Mesenchymal stem cell (in vitro differentiated cells and primary cell): ENCODE results near the gene AKT1S1.

Source experiments
- DNase-seq: peaks from one replicate; pipeline ENCODE4 v3.0.0-alpha.2; 2013
- H2AFZ ChIP-seq: one replicate; pipeline ENCODE4 v1.6.1; 2013; ENCODE audit warnings: low read depth, mild to moderate bottlenecking, control low read depth, inconsistent platforms, low read length, moderate library complexity
- H2AK5ac ChIP-seq: 2 replicates; pipeline ENCODE4 v1.6.1; 2013; ENCODE audit warnings: low read length, moderate library complexity, mild to moderate bottlenecking, inconsistent platforms; ENCODE audit not compliant: severe bottlenecking
- H2BK120ac ChIP-seq: one replicate; pipeline ENCODE4 v1.6.1; 2013; ENCODE audit warnings: low read depth, mild to moderate bottlenecking, inconsistent platforms, low read length, moderate library complexity
- H2BK12ac ChIP-seq, 2 experiments: one replicate each; pipeline ENCODE4 v1.6.1; 2013; ENCODE audit warnings: inconsistent platforms in 2 of 2, low read length in 2 of 2, mild to moderate bottlenecking in 2 of 2, moderate library complexity in 2 of 2, control low read depth in 1 of 2
- H2BK15ac ChIP-seq: one replicate; pipeline ENCODE4 v1.6.1; 2013; ENCODE audit warnings: mild to moderate bottlenecking, low read depth, inconsistent platforms; ENCODE audit not compliant: poor library complexity, severe bottlenecking
- H2BK5ac ChIP-seq: 2 replicates; pipeline ENCODE4 v1.6.1; 2013; ENCODE audit warnings: low read depth, mild to moderate bottlenecking, low read length, control low read depth, inconsistent platforms; ENCODE audit not compliant: poor library complexity, severe bottlenecking
- H3K14ac ChIP-seq, 2 experiments: one replicate each; pipeline ENCODE4 v1.6.1; 2013; ENCODE audit warnings: inconsistent platforms in 2 of 2, low read length in 2 of 2, control low read depth in 1 of 2, mild to moderate bottlenecking in 1 of 2, moderate library complexity in 1 of 2
- H3K18ac ChIP-seq, 2 experiments: one replicate each; pipeline ENCODE4 v1.6.1; 2013; ENCODE audit warnings: inconsistent platforms in 2 of 2, low read length in 2 of 2, control low read depth in 1 of 2, low read depth in 1 of 2, mild to moderate bottlenecking in 1 of 2
- H3K23ac ChIP-seq, 2 experiments: one replicate each; pipeline ENCODE4 v1.6.1; 2013; ENCODE audit warnings: inconsistent platforms in 2 of 2, low read length in 2 of 2, mild to moderate bottlenecking in 2 of 2, moderate library complexity in 2 of 2, control low read depth in 1 of 2
- H3K27ac ChIP-seq: 2 replicates; pipeline ENCODE4 v1.5.1; 2013; ENCODE audit warnings: mild to moderate bottlenecking, moderate library complexity, low read length, control low read depth, inconsistent platforms; ENCODE audit not compliant: poor library complexity, severe bottlenecking
- H3K27me3 ChIP-seq, 2 experiments: 2 replicates each; pipeline versions ENCODE4 v1.6.1 to v1.7.0; 2013; ENCODE audit warnings: low read length in 2 of 2, mild to moderate bottlenecking in 2 of 2, moderate library complexity in 2 of 2, control low read depth in 1 of 2, inconsistent platforms in 1 of 2; ENCODE audit not compliant: control insufficient read depth in 1 of 2, insufficient read depth in 1 of 2
- H3K36me3 ChIP-seq, 2 experiments: 2 replicates each; pipeline versions ENCODE4 v1.6.1 to v1.7.0; 2013; ENCODE audit warnings: low read length in 2 of 2, control low read depth in 1 of 2, inconsistent platforms in 1 of 2, low read depth in 1 of 2, mild to moderate bottlenecking in 1 of 2; ENCODE audit not compliant: insufficient read depth in 2 of 2, control insufficient read depth in 1 of 2
- H3K4ac ChIP-seq, 2 experiments: one replicate each; pipeline ENCODE4 v1.6.1; 2013; ENCODE audit warnings: inconsistent platforms in 2 of 2, low read length in 2 of 2, mild to moderate bottlenecking in 2 of 2, moderate library complexity in 2 of 2, control low read depth in 1 of 2, low read depth in 1 of 2
- H3K4me1 ChIP-seq: 2 replicates; pipeline ENCODE4 v1.6.1; 2013; ENCODE audit warnings: low read depth, low read length, control low read depth; ENCODE audit not compliant: control insufficient read depth, insufficient read depth
- H3K4me2 ChIP-seq: 2 replicates; pipeline ENCODE4 v1.6.1; 2013; ENCODE audit warnings: low read length, mild to moderate bottlenecking, inconsistent platforms; ENCODE audit not compliant: poor library complexity, severe bottlenecking
- H3K4me3 ChIP-seq, 2 experiments: 2 replicates each; pipeline versions ENCODE4 v1.5.1 to v1.7.0; 2013; ENCODE audit warnings: low read length in 2 of 2, mild to moderate bottlenecking in 2 of 2, control low read depth in 1 of 2, low read depth in 1 of 2; ENCODE audit not compliant: insufficient read depth in 1 of 2
- H3K79me1 ChIP-seq: replicated peaks from 2 replicates; pipeline ENCODE4 v1.6.1; 2013; ENCODE audit warnings: mild to moderate bottlenecking, control low read depth, low read length, inconsistent platforms; ENCODE audit not compliant: poor library complexity, severe bottlenecking
- H3K9ac ChIP-seq: 2 replicates; pipeline ENCODE4 v1.7.0; 2013; ENCODE audit warnings: mild to moderate bottlenecking, low read length, moderate library complexity
- H3K9me3 ChIP-seq: 2 replicates; pipeline ENCODE4 v1.7.0; 2013; ENCODE audit warnings: mild to moderate bottlenecking, low read length; ENCODE audit not compliant: control insufficient read depth
- H4K8ac ChIP-seq: one replicate; pipeline ENCODE4 v1.6.1; 2013; ENCODE audit warnings: inconsistent platforms, mild to moderate bottlenecking, low read length, moderate library complexity
- H4K91ac ChIP-seq: one replicate; pipeline ENCODE4 v1.6.1; 2013; ENCODE audit warnings: mild to moderate bottlenecking, low read length, inconsistent platforms
- WGBS: methylation state at CpG from one replicate; pipeline ENCODE4 v1.1.7; 2013; ENCODE audit warnings: mixed read lengths; 5-methylcytosine and 5-hydroxymethylcytosine counted together

Gene AKT1S1

DNA sequence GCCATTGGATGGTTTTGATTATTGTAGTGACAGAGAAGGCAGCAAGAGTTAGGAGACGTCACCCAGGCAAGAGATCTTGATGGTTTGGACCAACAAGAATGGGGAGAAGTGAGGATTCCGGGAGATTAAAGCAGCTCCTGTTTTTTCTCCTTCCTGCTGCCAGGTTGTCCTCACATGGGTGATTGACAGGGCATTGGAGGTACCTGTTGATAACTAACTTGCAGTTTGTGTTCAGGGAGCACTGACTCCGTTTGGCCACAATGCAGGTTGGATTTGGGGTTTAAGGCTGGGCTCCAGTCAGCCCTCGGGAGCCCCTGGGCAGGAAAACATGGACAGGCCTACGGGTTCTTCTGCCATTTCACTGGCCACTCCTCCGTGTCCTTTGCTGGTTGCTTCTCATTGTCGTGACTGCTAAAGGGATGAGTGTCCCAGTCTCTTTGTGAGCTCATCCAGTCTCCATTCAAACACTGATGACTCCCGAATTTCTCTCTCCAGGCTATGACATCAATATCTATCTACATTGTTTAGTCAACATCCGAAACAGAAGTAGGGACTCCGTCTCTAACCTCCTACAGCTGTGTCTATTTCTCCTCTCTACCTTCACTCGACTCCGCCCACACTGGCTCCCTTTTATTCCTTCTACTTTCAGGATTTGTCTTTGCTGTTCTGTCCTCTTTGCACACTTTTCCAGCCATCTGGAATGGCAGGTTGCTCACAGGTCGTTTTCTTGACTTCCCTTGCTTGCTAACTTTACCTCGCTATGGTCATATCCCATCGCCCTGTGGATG is 27.5 kb downstream of the AKT1S1 start:
- no peak overlapping the region for H3K4me2 ChIP-seq
- H3K18ac ChIP-seq = no peak overlapping the region
- peaks cover 13% of the 10 kb centered on the region for H3K79me1 ChIP-seq
- no peak overlapping the region for H3K27ac ChIP-seq
- H3K27me3 ChIP-seq = no peaks in the 10 kb centered on the region
- no peak overlapping the region for H3K4ac ChIP-seq
- H4K8ac ChIP-seq = no peak overlapping the region
- H3K36me3 ChIP-seq = peaks cover 2 to 4% of the 10 kb centered on the region in 2 experiments
- H3K23ac ChIP-seq = no peak overlapping the region
- no peaks in the 10 kb centered on the region for H3K9me3 ChIP-seq
- 96% methylated on average over 15 of the region's 15 CpGs for WGBS
- no peak overlapping the region for H2AK5ac ChIP-seq
- H2AFZ ChIP-seq = no peak overlapping the region
- no peak for DNase-seq
- H3K4me3 ChIP-seq = peak overlapping the region in 1 of 2 experiments; percentile 86
- no peak overlapping the region for H4K91ac ChIP-seq
- no peak overlapping the region for H3K14ac ChIP-seq
- peak overlapping the region; percentile 98 for H3K9ac ChIP-seq
- H3K4me1 ChIP-seq = peaks cover 28% of the 10 kb centered on the region
- no peak overlapping the region for H2BK120ac ChIP-seq
- no peak overlapping the region for H2BK5ac ChIP-seq
- no peak overlapping the region for H2BK15ac ChIP-seq
- no peak overlapping the region for H2BK12ac ChIP-seq

DNA sequence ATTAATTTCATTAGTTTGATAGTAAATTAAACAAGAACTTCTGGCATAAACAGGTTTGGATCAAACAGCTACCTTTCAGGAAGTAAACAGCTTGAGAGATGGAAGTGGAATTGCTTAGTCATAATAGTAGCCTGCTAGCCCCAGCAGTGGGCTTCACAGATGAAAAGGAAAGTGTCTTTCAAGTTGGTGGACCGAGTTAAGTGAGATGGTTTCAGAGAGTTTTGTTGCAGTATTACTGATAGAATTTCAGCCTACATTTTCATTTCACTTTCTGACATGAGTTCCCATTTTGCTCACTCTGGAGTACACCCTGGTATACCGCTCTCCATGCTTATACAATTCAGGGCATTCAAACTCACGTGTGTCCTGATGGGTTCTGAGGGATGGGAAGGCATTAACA is 28.2 kb downstream of the AKT1S1 start:
- H3K36me3 ChIP-seq = peaks cover 0 to 2% of the 10 kb centered on the region in 2 experiments
- no peaks in the 10 kb centered on the region for H3K9me3 ChIP-seq
- no peak overlapping the region for H3K4ac ChIP-seq
- peaks cover 13% of the 10 kb centered on the region for H3K79me1 ChIP-seq
- no peak overlapping the region for H3K27ac ChIP-seq
- H2BK12ac ChIP-seq = no peak overlapping the region
- peaks cover 23% of the 10 kb centered on the region for H3K4me1 ChIP-seq
- no peak overlapping the region for H3K4me3 ChIP-seq
- H3K9ac ChIP-seq = no peak overlapping the region
- H3K18ac ChIP-seq = no peak overlapping the region
- no peak overlapping the region for H2AK5ac ChIP-seq
- H3K23ac ChIP-seq = no peak overlapping the region
- H2AFZ ChIP-seq = no peak overlapping the region
- WGBS = 97% methylated on average over 2 of the region's 3 CpGs
- no peak overlapping the region for H3K14ac ChIP-seq
- no peak for DNase-seq
- H4K91ac ChIP-seq = no peak overlapping the region
- H2BK15ac ChIP-seq = no peak overlapping the region
- H3K27me3 ChIP-seq = no peaks in the 10 kb centered on the region
- no peak overlapping the region for H4K8ac ChIP-seq
- H3K4me2 ChIP-seq = no peak overlapping the region
- H2BK120ac ChIP-seq = no peak overlapping the region
- H2BK5ac ChIP-seq = no peak overlapping the region

DNA sequence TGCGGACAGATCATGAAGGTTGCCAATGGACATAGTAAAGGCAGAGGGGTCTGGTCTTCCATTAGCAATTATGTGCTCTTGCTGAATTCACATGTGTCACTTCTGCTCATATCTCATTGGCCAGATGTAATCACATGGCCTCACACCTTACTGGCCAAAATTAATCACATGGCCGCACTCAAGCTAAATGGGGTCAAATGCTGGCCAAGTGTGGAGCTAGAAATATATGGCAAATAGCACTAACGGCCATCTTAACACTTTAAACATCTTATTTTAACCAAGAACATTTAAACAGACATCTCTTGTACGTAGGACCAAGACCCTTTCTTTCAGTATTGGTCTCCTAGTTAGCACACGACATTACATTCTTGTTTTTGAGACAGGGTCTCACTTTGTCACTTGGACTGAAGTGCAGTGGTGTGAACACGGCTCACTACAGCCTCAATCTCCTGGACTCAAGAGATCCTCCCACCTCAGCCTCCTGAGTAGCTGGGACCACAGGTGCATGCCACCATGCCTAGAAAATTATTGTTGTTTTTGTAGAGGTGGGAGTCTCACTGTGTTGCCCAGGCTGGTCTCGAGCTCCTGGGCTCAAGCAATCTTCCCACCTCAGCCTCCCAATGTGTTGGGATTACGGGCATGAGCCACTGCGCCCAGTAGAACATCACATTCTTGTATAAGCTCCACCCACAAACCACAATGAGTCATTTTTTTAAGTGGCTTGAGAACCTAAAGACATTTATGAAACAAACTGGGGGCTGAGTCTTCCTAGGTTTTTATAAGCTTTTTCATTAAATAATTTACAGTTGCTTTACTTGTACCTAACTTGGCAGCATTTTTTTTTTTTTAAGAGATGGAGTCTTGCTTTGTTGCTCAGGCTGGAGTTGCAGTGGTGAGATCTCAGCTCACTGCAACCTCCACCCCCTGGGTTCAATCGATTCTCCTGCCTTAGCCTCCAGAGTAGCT is 29.1 kb downstream of the AKT1S1 start:
- no peak overlapping the region for H3K4me3 ChIP-seq
- no peak overlapping the region for H2BK15ac ChIP-seq
- no peaks in the 10 kb centered on the region for H3K27me3 ChIP-seq
- no peak overlapping the region for H3K4me2 ChIP-seq
- peak overlapping the region in 1 of 2 experiments; percentile 69 for H3K18ac ChIP-seq
- peaks cover 13% of the 10 kb centered on the region for H3K79me1 ChIP-seq
- H2BK5ac ChIP-seq = no peak overlapping the region
- WGBS = 95% methylated on average over 6 of the region's 10 CpGs
- H3K9me3 ChIP-seq = no peaks in the 10 kb centered on the region
- H3K36me3 ChIP-seq = peaks cover 0 to 2% of the 10 kb centered on the region in 2 experiments
- peak; percentile 94 for DNase-seq
- H2BK120ac ChIP-seq = no peak overlapping the region
- peak overlapping the region in 1 of 2 experiments; percentile 15 for H2BK12ac ChIP-seq
- H4K91ac ChIP-seq = no peak overlapping the region
- no peak overlapping the region for H3K4ac ChIP-seq
- H3K9ac ChIP-seq = no peak overlapping the region
- no peak overlapping the region for H4K8ac ChIP-seq
- no peak overlapping the region for H3K14ac ChIP-seq
- no peak overlapping the region for H2AFZ ChIP-seq
- peaks cover 19% of the 10 kb centered on the region for H3K4me1 ChIP-seq
- H3K23ac ChIP-seq = no peak overlapping the region
- no peak overlapping the region for H2AK5ac ChIP-seq
- H3K27ac ChIP-seq = peak overlapping the region; percentile 53

DNA sequence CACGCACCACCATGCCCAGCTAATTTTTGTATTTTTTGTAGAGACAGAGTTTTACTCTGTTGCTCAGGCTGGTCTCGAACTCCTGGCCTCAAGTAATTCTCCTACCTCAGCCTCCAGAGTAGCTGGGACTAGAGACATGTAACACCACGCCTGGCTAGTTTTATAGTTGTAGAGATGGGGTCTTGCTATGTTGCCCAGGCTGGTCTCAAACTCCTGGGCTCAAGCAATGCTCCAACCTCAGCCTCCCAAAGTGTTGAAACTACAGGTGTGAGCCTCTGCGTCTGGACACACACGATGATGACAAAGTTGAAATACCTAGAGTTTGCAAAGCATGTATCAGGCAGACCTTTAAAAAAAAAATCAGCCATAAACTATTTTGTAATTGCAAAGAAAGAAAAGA is 30.7 kb downstream of the AKT1S1 start:
- no peak overlapping the region for H2BK5ac ChIP-seq
- H3K27ac ChIP-seq = no peak overlapping the region
- H3K18ac ChIP-seq = no peak overlapping the region
- no peak overlapping the region for H2AK5ac ChIP-seq
- no peak overlapping the region for H2BK120ac ChIP-seq
- 100% methylated on average over 1 of the region's 5 CpGs for WGBS
- no peak overlapping the region for H3K4me3 ChIP-seq
- no peak overlapping the region for H3K9ac ChIP-seq
- H4K91ac ChIP-seq = no peak overlapping the region
- H3K4me1 ChIP-seq = peaks cover 10% of the 10 kb centered on the region
- H3K9me3 ChIP-seq = no peaks in the 10 kb centered on the region
- H3K14ac ChIP-seq = no peak overlapping the region
- no peak overlapping the region for H4K8ac ChIP-seq
- H3K27me3 ChIP-seq = no peaks in the 10 kb centered on the region
- no peak overlapping the region for H3K4ac ChIP-seq
- no peak overlapping the region for H3K4me2 ChIP-seq
- H3K23ac ChIP-seq = no peak overlapping the region
- no peak for DNase-seq
- no peak overlapping the region for H2BK15ac ChIP-seq
- H2BK12ac ChIP-seq = no peak overlapping the region
- peaks cover 15% of the 10 kb centered on the region for H3K79me1 ChIP-seq
- peaks cover 2 to 4% of the 10 kb centered on the region in 2 experiments for H3K36me3 ChIP-seq
- H2AFZ ChIP-seq = no peak overlapping the region
